ENCODE data around the gene ALG11. TPM values are rescaled to one million over a fixed set of nuclear protein-coding genes. Genes with fewer than 3 reads are reported as not detected.
"Not testable (repeated sequence)": the region's sequence is repeated elsewhere in the genome, so short reads cannot be mapped to it uniquely, and the experiment has no call there.

ALG11 gene
- total RNA-seq, 1 donor from 2014 or later: 34.0 TPM

DNA sequence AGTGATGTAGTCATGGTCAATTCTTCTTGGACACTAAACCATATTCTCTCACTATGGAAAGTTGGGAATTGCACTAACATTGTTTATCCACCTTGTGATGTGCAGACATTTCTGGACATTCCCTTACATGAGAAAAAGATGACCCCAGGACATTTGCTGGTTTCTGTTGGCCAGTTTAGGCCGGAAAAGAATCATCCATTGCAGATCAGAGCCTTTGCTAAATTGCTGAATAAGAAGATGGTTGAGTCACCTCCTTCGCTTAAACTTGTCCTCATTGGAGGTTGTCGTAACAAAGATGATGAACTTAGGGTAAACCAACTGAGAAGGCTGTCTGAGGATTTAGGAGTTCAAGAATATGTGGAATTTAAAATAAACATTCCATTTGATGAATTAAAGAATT is 12.3 kb downstream of the ALG11 start, which contains the start of gene UTP14C:
Gene UTP14C (plus strand): TSS at position 211 of the 400 bp plus-strand sequence. CDS start 4,114 bp downstream, outside the sequence.
- no peaks in the 10 kb centered on the region for H3K4me1 Mint-ChIP-seq

DNA sequence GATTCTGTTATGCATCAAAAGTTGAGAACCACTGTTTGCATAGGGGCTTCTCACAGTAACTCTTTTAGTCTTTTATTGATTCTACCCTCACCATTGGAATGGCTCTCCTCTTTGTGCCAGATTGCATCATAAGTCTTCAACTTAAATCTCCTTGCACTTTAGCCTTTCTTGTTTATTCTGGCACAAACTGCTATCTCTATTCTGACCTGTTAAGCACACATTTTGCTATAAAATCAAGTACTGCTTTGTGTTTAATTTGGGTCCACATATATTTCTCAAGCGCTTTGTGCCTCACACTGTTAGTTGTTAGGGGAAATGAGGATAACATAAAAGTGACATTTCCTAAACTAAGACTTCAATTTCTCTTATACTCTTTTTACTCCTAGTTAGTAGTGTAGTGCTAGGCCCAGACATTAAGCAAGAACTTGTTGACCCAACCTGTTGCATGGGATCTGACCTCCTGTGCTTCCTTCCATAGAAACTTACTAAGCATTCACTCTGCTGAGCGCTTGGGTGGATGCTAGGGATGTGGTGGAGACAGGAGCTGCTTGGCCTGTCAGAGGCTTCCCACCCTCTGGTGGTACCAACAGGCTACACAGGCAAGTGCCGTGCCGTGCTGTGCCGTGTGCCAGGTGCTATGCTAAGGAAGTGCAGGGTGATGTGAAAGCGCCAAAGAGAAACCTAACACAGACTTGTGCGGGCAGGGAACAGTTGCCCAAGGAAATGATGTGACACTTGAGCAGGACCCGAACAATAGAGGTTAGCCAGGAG is 13.5 kb downstream of the ALG11 start:
- H3K9me3 Mint-ChIP-seq: peaks cover 11% of the 10 kb centered on the region
- H3K4me3 Mint-ChIP-seq: no peak overlapping the region
- H3K27me3 Mint-ChIP-seq (ENCODE audit: low read depth): no peaks in the 10 kb centered on the region
- no peak for DNase-seq (ENCODE audit: low read depth, low spot score)
- TF ChIP-seq, protein P1, sequence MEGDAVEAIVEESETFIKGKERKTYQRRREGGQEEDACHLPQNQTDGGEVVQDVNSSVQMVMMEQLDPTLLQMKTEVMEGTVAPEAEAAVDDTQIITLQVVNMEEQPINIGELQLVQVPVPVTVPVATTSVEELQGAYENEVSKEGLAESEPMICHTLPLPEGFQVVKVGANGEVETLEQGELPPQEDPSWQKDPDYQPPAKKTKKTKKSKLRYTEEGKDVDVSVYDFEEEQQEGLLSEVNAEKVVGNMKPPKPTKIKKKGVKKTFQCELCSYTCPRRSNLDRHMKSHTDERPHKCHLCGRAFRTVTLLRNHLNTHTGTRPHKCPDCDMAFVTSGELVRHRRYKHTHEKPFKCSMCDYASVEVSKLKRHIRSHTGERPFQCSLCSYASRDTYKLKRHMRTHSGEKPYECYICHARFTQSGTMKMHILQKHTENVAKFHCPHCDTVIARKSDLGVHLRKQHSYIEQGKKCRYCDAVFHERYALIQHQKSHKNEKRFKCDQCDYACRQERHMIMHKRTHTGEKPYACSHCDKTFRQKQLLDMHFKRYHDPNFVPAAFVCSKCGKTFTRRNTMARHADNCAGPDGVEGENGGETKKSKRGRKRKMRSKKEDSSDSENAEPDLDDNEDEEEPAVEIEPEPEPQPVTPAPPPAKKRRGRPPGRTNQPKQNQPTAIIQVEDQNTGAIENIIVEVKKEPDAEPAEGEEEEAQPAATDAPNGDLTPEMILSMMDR (conservative IDR thresholded peaks at IDR 0.05): no peak
- no peaks in the 10 kb centered on the region for H3K4me1 Mint-ChIP-seq
- peaks cover 66% of the 10 kb centered on the region for H3K36me3 Mint-ChIP-seq (ENCODE audit: low read depth)
- H3K27ac Mint-ChIP-seq (ENCODE audit: unreplicated experiment): no peak overlapping the region

More for the DNA sequence above, 12.3 kb downstream of the ALG11 start, which contains the start of gene UTP14C:
- Mint-ChIP-seq H3K27me3 (ENCODE audit: low read depth) (no peaks in the 10 kb centered on the region), H3K9me3 (peaks cover 11% of the 10 kb centered on the region), H3K27ac (ENCODE audit: unreplicated experiment) (no peak within 1 kb of the TSS), H3K36me3 (ENCODE audit: low read depth) (peaks cover 62% of the 10 kb centered on the region), H3K4me3 (no peak within 1 kb of the TSS)
- TF ChIP-seq, protein P1 (conservative IDR thresholded peaks at IDR 0.05): no peak
- no peak for DNase-seq (ENCODE audit: low read depth, low spot score)

DNA sequence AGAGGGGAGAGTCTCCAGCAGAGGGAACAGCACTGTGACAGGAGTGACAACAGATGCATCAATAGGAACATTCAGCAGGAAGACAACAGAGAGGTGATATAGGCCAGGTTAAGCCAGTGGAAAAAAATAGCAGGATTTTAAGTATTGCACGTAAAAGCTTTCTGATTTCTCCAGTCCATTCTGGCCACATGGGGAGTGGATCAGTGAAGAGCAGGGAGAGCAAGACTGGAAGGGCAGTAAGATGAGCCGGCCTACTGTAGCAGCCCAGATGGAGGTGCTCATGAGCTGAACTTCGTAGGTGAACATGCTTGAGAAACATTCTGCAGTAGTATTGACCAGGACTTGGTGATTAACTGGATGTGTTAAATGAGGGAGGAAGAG is 14.0 kb downstream of the ALG11 start:
- DNase-seq (ENCODE audit: low read depth, low spot score): no peak
- H3K27ac Mint-ChIP-seq (ENCODE audit: unreplicated experiment): no peak overlapping the region
- H3K9me3 Mint-ChIP-seq: peaks cover 11% of the 10 kb centered on the region
- no peaks in the 10 kb centered on the region for H3K4me1 Mint-ChIP-seq
- no peak overlapping the region for H3K4me3 Mint-ChIP-seq
- peaks cover 63% of the 10 kb centered on the region for H3K36me3 Mint-ChIP-seq (ENCODE audit: low read depth)
- H3K27me3 Mint-ChIP-seq (ENCODE audit: low read depth): no peaks in the 10 kb centered on the region
- TF ChIP-seq, protein P1 (conservative IDR thresholded peaks at IDR 0.05): no peak

DNA sequence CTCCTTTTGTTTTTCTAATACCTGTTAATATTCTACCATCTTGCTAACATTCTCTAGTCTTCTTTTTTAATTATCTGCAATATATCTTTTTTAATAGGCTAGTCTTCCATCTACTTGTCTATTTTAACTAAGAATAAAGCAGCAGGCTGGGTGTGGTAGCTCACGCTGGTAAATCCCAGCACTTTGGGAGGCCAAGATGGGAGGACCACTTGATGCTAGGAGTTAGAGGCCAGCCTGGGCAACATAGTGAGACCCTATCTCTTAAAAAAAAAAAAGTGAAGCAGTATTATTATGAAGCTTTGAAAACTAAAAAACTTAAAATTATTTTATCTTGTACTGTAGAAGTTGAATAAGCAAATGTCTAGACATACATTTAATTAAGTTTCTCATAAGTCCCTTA is 15.6 kb downstream of the ALG11 start:
- Mint-ChIP-seq H3K27me3 (ENCODE audit: low read depth) (no peaks in the 10 kb centered on the region), H3K36me3 (ENCODE audit: low read depth) (peaks cover 59% of the 10 kb centered on the region), H3K9me3 (peaks cover 11% of the 10 kb centered on the region), H3K4me3 (no peak overlapping the region), H3K27ac (ENCODE audit: unreplicated experiment) (no peak overlapping the region), H3K4me1 (peaks cover 5% of the 10 kb centered on the region)
- TF ChIP-seq, protein P1 (conservative IDR thresholded peaks at IDR 0.05): no peak
- DNase-seq (ENCODE audit: low read depth, low spot score): no peak

DNA sequence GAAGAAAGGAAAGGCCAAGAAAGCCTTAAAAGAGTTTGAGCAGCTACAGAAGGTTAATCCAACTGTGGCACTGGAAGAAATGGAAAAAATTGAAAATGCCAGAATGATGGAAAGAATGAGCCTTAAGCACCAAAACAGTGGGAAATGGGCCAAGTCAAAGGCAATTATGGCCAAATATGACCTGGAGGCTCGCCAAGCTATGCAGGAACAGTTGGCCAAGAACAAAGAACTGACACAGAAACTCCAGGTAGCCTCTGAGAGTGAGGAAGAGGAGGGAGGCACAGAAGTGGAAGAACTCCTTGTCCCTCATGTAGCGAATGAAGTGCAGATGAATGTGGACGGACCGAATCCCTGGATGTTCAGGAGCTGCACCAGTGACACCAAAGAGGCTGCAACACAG is 17.4 kb downstream of the ALG11 start:
- Mint-ChIP-seq H3K9me3 (peaks cover 11% of the 10 kb centered on the region), H3K4me1 (peaks cover 5% of the 10 kb centered on the region)

DNA sequence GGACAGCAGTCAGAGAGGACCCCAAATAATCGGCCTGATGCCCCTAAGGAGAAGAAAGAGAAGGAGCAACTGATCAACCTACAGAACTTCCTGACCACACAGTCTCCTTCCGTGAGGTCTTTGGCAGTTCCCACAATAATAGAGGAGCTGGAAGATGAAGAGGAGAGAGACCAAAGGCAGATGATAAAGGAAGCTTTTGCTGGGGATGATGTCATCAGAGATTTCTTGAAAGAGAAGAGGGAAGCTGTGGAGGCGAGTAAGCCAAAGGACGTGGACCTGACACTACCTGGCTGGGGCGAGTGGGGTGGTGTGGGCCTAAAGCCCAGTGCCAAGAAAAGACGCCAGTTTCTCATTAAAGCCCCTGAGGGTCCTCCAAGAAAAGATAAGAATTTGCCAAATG is 18.2 kb downstream of the ALG11 start:
- H3K9me3 Mint-ChIP-seq: peaks cover 11% of the 10 kb centered on the region
- not testable (repeated sequence) for DNase-seq (ENCODE audit: low read depth, low spot score); H3K4me1 Mint-ChIP-seq; H3K27me3 Mint-ChIP-seq (ENCODE audit: low read depth); H3K4me3 Mint-ChIP-seq
- peak overlapping the region; percentile 53 for H3K27ac Mint-ChIP-seq (ENCODE audit: unreplicated experiment)
- peaks cover 50% of the 10 kb centered on the region for H3K36me3 Mint-ChIP-seq (ENCODE audit: low read depth)

More for the DNA sequence above, 17.4 kb downstream of the ALG11 start:
- H3K4me3 Mint-ChIP-seq: no peak overlapping the region
- DNase-seq (ENCODE audit: low read depth, low spot score): no peak
- TF ChIP-seq, protein P1 (conservative IDR thresholded peaks at IDR 0.05): no peak
- H3K36me3 Mint-ChIP-seq (ENCODE audit: low read depth): peaks cover 56% of the 10 kb centered on the region
- H3K27ac Mint-ChIP-seq (ENCODE audit: unreplicated experiment): no peak overlapping the region
- no peaks in the 10 kb centered on the region for H3K27me3 Mint-ChIP-seq (ENCODE audit: low read depth)
